SK-N-MC (cell line): ENCODE measurements around the gene MGMT.

Experiments
- DNase-seq: peaks from one replicate; pipeline ENCODE4 v3.0.0-alpha.2; 2011; ENCODE audit warnings: low read depth, low spot score
- H3K27ac ChIP-seq: fragments of 200-600 bp; sonication (generic); 2 replicates; pipeline ENCODE4 v1.5.1; 2016; ENCODE audit warnings: mixed run types
- H3K36me3 ChIP-seq: fragments of 200-600 bp; sonication (generic); 2 replicates; pipeline ENCODE4 v1.6.1; 2017; ENCODE audit warnings: antibody characterized with exemption, low read length, mixed read lengths; ENCODE audit not compliant: insufficient read depth
- H3K4me3 ChIP-seq: fragments of 200-600 bp; sonication (generic); 2 replicates; pipeline ENCODE4 v1.5.1; 2016
- H3K9ac ChIP-seq: fragments of 200-600 bp; sonication (generic); 2 replicates; pipeline ENCODE4 v1.8.0; 2017; ENCODE audit warnings: mixed run types, mixed read lengths; ENCODE audit not compliant: insufficient read length
- H3K9me3 ChIP-seq: fragments of 200-600 bp; sonication (generic); 2 replicates; pipeline ENCODE4 v1.6.1; 2017; ENCODE audit warnings: low read depth, mild to moderate bottlenecking, antibody characterized with exemption, low read length, moderate library complexity, mixed read lengths
- EZH2 ChIP-seq: fragments of 200-600 bp; sonication (generic); IDR thresholded peaks from one replicate; pipeline ENCODE4 v1.6.1; 2017; ENCODE audit warnings: antibody characterized with exemption
- FOXP2 ChIP-seq: optimal IDR thresholded peaks from 2 replicates; pipeline ENCODE3; 2011; ENCODE audit warnings: mild to moderate bottlenecking, moderate library complexity; ENCODE audit not compliant: insufficient read depth; ENCODE audit errors: extremely low read length, control extremely low read depth
- POLR2AphosphoS5 ChIP-seq: IDR thresholded peaks from 2 replicates; pipeline ENCODE4 v1.6.1; 2012; ENCODE audit warnings: mild to moderate bottlenecking, low read depth, low read length, borderline replicate concordance

The MGMT gene

GRCh38 chr10:129624526-129624925 is 157.5 kb downstream of the MGMT start:
- no peak for TF ChIP-seq EZH2
- no peak for TF ChIP-seq POLR2AphosphoS5
- TF ChIP-seq FOXP2: no peak
- Histone ChIP-seq H3K27ac (no peak overlapping the region), H3K36me3 (no peaks in the 10 kb centered on the region), H3K4me3 (no peak overlapping the region), H3K9me3 (no peaks in the 10 kb centered on the region), H3K9ac (no peak overlapping the region)
- DNase-seq: no peak

- Histone ChIP-seq H3K27ac (no peak overlapping the region), H3K4me3 (no peak overlapping the region), H3K9ac (no peak overlapping the region), H3K9me3 (no peaks in the 10 kb centered on the region), H3K36me3 (no peaks in the 10 kb centered on the region)
- no peak for DNase-seq
- TF ChIP-seq FOXP2: no peak
- no peak for TF ChIP-seq EZH2
- TF ChIP-seq POLR2AphosphoS5: no peak
Observed at GRCh38 chr10:129626309-129626708, 159.3 kb downstream of the MGMT start.

- TF ChIP-seq EZH2: no peak
- no peak for TF ChIP-seq FOXP2
- TF ChIP-seq POLR2AphosphoS5: no peak
- no peaks in the 10 kb centered on the region for H3K36me3 ChIP-seq
- no peak overlapping the region for H3K27ac ChIP-seq
- H3K9ac ChIP-seq: no peak overlapping the region
- H3K9me3 ChIP-seq: no peaks in the 10 kb centered on the region
- H3K4me3 ChIP-seq: no peak overlapping the region
- DNase-seq: no peak
Observed at GRCh38 chr10:129626796-129627435, 159.9 kb downstream of the MGMT start.

- DNase-seq: no peak
- Histone ChIP-seq H3K4me3 (no peak overlapping the region), H3K9me3 (no peaks in the 10 kb centered on the region), H3K9ac (no peak overlapping the region), H3K27ac (no peak overlapping the region), H3K36me3 (no peaks in the 10 kb centered on the region)
- TF ChIP-seq POLR2AphosphoS5: no peak
- TF ChIP-seq EZH2: no peak
- no peak for TF ChIP-seq FOXP2
Observed at GRCh38 chr10:129627442-129627841, 160.4 kb downstream of the MGMT start.

GRCh38 chr10:129628823-129629222 is 161.8 kb downstream of the MGMT start:
- no peak overlapping the region for H3K27ac ChIP-seq

GRCh38 chr10:129629911-129630310 is 162.9 kb downstream of the MGMT start:
- TF ChIP-seq POLR2AphosphoS5 (no peak), EZH2 (no peak)
- Histone ChIP-seq H3K4me3 (no peak overlapping the region), H3K9ac (no peak overlapping the region), H3K27ac (no peak overlapping the region), H3K36me3 (no peaks in the 10 kb centered on the region), H3K9me3 (no peaks in the 10 kb centered on the region)
- no peak for DNase-seq

More at GRCh38 chr10:129628823-129629222, 161.8 kb downstream of the MGMT start:
- no peak for DNase-seq
- H3K4me3 ChIP-seq: no peak overlapping the region
- no peaks in the 10 kb centered on the region for H3K36me3 ChIP-seq
- TF ChIP-seq EZH2 (no peak), POLR2AphosphoS5 (no peak), FOXP2 (no peak)
- no peak overlapping the region for H3K9ac ChIP-seq
- H3K9me3 ChIP-seq: no peaks in the 10 kb centered on the region

- Histone ChIP-seq H3K27ac (no peak overlapping the region), H3K9me3 (no peaks in the 10 kb centered on the region), H3K9ac (no peak overlapping the region), H3K4me3 (no peak overlapping the region), H3K36me3 (no peaks in the 10 kb centered on the region)
- TF ChIP-seq POLR2AphosphoS5: no peak
- no peak for TF ChIP-seq EZH2
- no peak for TF ChIP-seq FOXP2
- no peak for DNase-seq
Observed at GRCh38 chr10:129631006-129631405, 164.0 kb downstream of the MGMT start.

- no peak overlapping the region for H3K9ac ChIP-seq
- TF ChIP-seq EZH2 (no peak), POLR2AphosphoS5 (no peak), FOXP2 (no peak)
Observed at GRCh38 chr10:129631870-129632623, 165.0 kb downstream of the MGMT start.

More at GRCh38 chr10:129631870-129632623, 165.0 kb downstream of the MGMT start:
- Histone ChIP-seq H3K27ac (no peak overlapping the region), H3K4me3 (no peak overlapping the region), H3K9me3 (no peaks in the 10 kb centered on the region), H3K36me3 (no peaks in the 10 kb centered on the region)
- DNase-seq: no peak
